HepG2 (cell line): ENCODE data around the gene ZNF584. TPM values are rescaled to one million over a fixed set of nuclear protein-coding genes. Genes with fewer than 3 reads are reported as not detected.

Experiments
- BATF2 ChIP-seq: sonication (generic); formaldehyde crosslinking; IDR thresholded peaks from 2 replicates; pipeline ENCODE4 v1.8.0; 2022; ENCODE audit warnings: mild to moderate bottlenecking, missing genetic modification reagents, moderate library complexity
- ELF1 ChIP-seq: sonication (generic); formaldehyde crosslinking; IDR thresholded peaks from 2 replicates; pipeline ENCODE4 v1.4.0; 2020; ENCODE audit warnings: missing genetic modification reagents
- FOXM1 ChIP-seq: sonication (generic); formaldehyde crosslinking; IDR thresholded peaks from 2 replicates; pipeline ENCODE4 v1.5.0; 2020; ENCODE audit warnings: missing genetic modification reagents
- FOXO1 ChIP-seq: sonication (generic); formaldehyde crosslinking; IDR thresholded peaks from 2 replicates; pipeline ENCODE4 v1.4.0; 2020; ENCODE audit warnings: missing genetic modification reagents
- KLF9 ChIP-seq: IDR thresholded peaks from 2 replicates; pipeline ENCODE4 v1.6.1; 2016; ENCODE audit warnings: low read depth
- MBNL3 ChIP-seq: fragments of 250-450 bp; sonication (Bioruptor Pico); conservative IDR thresholded peaks from 2 replicates; pipeline ENCODE4 v1.8.0; 2022; ENCODE audit warnings: mild to moderate bottlenecking, inconsistent platforms
- MXI1 ChIP-seq: IDR thresholded peaks from 3 replicates; pipeline ENCODE4 v1.6.1; 2012; ENCODE audit warnings: low read depth, low read length, inconsistent platforms, borderline replicate concordance
- NR2F2 ChIP-seq: IDR thresholded peaks from 2 replicates; pipeline ENCODE4 v1.6.1; 2012; ENCODE audit warnings: low read depth, inconsistent platforms, borderline replicate concordance
- REPIN1 ChIP-seq: sonication (generic); formaldehyde crosslinking; IDR thresholded peaks from 2 replicates; pipeline ENCODE4 v1.8.0; 2022; ENCODE audit warnings: missing genetic modification reagents, low read depth, mild to moderate bottlenecking, borderline replicate concordance
- SYNCRIP ChIP-seq: fragments of 200-400 bp; formaldehyde crosslinking; IDR thresholded peaks from 2 replicates; pipeline ENCODE4 v1.6.1; 2018; ENCODE audit warnings: mild to moderate bottlenecking, low read depth, low read length; ENCODE audit not compliant: insufficient read depth
- TAF15 ChIP-seq: fragments of 200-400 bp; formaldehyde crosslinking; IDR thresholded peaks from one replicate; pipeline ENCODE4 v1.6.1; 2018; ENCODE audit warnings: mild to moderate bottlenecking, low read depth, low read length; ENCODE audit not compliant: poor library complexity, severe bottlenecking
- ZFP82 ChIP-seq: sonication (generic); formaldehyde crosslinking; IDR thresholded peaks from 2 replicates; pipeline ENCODE4 v1.5.1; 2020; ENCODE audit warnings: mild to moderate bottlenecking, missing genetic modification reagents, borderline replicate concordance
- ZGPAT ChIP-seq: IDR thresholded peaks from 2 replicates; pipeline ENCODE4 v1.6.1; 2016; ENCODE audit warnings: mild to moderate bottlenecking
- ZNF205 ChIP-seq: IDR thresholded peaks from 2 replicates; pipeline ENCODE4 v1.6.1; 2018; ENCODE audit warnings: missing biosample characterization, missing genetic modification reagents
- ZNF296 ChIP-seq: sonication (generic); formaldehyde crosslinking; conservative IDR thresholded peaks from 2 replicates; pipeline ENCODE4 v1.5.0; 2020; ENCODE audit warnings: mild to moderate bottlenecking, missing genetic modification reagents
- ZNF367 ChIP-seq: sonication (generic); formaldehyde crosslinking; IDR thresholded peaks from 2 replicates; pipeline ENCODE4 v1.4.0; 2020; ENCODE audit warnings: missing genetic modification reagents, borderline replicate concordance
- ZNF782 ChIP-seq: sonication (generic); formaldehyde crosslinking; IDR thresholded peaks from 2 replicates; pipeline ENCODE4 v1.4.0; 2020; ENCODE audit warnings: missing genetic modification reagents, mild to moderate bottlenecking, borderline replicate concordance
- polyA plus RNA-seq, 8 experiments: library from polyadenylated mRNA; depleted of rRNA in 3 of 8; stranded (reverse) in 7 of 8; unstranded in 1 of 8; fragments of >200 nt; fragmentation: Illumina TruSeq in 4 of 8; extraction: Trizol in 4 of 8; gene quantifications; 2 replicates each; pipeline versions ENCODE4 v1.2.1 to v1.2.3, GENCODE V29; 2011 to 2016; ENCODE audit warnings: low read depth in 4 of 8, missing spikeins in 1 of 8, mixed read lengths in 1 of 8; ENCODE audit not compliant: insufficient read depth in 1 of 8
- total RNA-seq, 5 experiments: library from RNA; depleted of rRNA; stranded (reverse); fragments of >200 nt; fragmentation: Illumina TruSeq; extraction: Trizol; gene quantifications; 2 replicates each; pipeline ENCODE4 v1.2.3, GENCODE V29; 2016; ENCODE audit warnings: low read depth in 1 of 5
- TF ChIP-seq, protein P1 (sequence below): sonication (generic); formaldehyde crosslinking; IDR thresholded peaks from 2 replicates; pipeline ENCODE4 v1.4.0; 2020; ENCODE audit warnings: missing genetic modification reagents
- TF ChIP-seq, protein P2 (sequence below): IDR thresholded peaks from 2 replicates; pipeline ENCODE4 v1.6.1; 2012; ENCODE audit warnings: low read length, improper control_type of control experiment
- TF ChIP-seq, protein P3 (sequence below): IDR thresholded peaks from 2 replicates; pipeline ENCODE4 v1.6.1; 2018; ENCODE audit warnings: missing genetic modification reagents, mild to moderate bottlenecking, missing compliant biosample characterization

The ZNF584 gene
- total and polyA plus RNA-seq, 2 of the 13 experiments (the other 11 are each of a cell fraction or from before 2014, with no cell fraction given) = 2.4 to 7.0 TPM

DNA sequence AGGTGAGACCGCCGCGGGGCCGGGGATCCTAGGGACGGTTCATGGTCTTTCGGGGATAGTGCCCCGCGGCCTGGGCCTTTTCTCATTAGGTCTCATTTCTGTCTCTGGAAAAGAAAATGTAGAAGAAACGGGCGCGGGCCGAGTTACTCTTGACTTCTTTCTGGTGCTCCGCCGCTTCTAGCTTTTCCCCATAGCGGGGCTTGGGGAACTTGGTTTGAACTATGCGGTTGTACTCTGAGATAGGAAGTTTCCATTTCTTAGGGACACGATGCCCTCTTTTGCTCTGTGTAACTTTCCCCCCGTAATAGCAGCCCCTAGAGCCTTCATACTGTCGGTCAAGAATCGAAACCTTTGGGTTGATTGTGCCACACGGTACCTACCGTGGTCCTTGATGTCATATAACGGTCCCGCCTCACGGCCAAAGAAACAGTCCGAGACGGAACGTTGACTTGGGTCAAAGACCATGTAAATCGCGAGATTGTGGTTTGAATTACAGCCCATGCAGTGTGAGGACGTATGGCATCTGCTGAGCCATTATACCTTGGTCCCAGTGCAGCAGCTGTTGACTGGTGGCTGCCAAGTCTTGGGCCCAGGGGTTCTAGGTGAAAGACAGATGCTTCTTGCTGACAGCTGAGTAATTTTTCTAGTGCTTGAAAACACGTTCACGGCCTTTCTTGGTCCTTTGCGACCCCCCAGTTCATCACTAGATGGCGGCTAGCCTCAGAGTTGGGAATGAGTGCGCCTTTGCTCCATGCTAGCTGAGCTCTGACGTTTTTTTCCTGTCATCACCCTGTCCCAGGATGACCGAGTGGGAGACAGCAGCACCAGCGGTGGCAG, 20.9 kb upstream of the ZNF584 start (continued):
- TF ChIP-seq, protein P1, sequence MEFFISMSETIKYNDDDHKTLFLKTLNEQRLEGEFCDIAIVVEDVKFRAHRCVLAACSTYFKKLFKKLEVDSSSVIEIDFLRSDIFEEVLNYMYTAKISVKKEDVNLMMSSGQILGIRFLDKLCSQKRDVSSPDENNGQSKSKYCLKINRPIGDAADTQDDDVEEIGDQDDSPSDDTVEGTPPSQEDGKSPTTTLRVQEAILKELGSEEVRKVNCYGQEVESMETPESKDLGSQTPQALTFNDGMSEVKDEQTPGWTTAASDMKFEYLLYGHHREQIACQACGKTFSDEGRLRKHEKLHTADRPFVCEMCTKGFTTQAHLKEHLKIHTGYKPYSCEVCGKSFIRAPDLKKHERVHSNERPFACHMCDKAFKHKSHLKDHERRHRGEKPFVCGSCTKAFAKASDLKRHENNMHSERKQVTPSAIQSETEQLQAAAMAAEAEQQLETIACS (CRISPR knock-in tag) = 0 out of 2 replicates have a peak, but pooled peaks have one; percentile 7
- TF ChIP-seq ELF1 (0 out of 2 replicates have a peak, but pooled peaks have one; percentile 11), FOXM1 (CRISPR knock-in tag) (no peak), FOXO1 (CRISPR knock-in tag) (no peak), BATF2 (no peak), ZNF782 (CRISPR knock-in tag) (no peak), KLF9 (CRISPR knock-in tag) (no peak), ZFP82 (CRISPR knock-in tag) (no peak), ZNF367 (CRISPR knock-in tag) (no peak), NR2F2 (no peak), TAF15 (peak; percentile 3), MBNL3 (no peak), REPIN1 (CRISPR knock-in tag) (0 out of 2 replicates have a peak, but pooled peaks have one; percentile 5), ZNF296 (no peak), ZNF205 (CRISPR knock-in tag) (no peak), SYNCRIP (no peak), ZGPAT (CRISPR knock-in tag) (no peak; the same call in 1 of the 2 replicates), MXI1 (no peak)
- TF ChIP-seq, protein P2, sequence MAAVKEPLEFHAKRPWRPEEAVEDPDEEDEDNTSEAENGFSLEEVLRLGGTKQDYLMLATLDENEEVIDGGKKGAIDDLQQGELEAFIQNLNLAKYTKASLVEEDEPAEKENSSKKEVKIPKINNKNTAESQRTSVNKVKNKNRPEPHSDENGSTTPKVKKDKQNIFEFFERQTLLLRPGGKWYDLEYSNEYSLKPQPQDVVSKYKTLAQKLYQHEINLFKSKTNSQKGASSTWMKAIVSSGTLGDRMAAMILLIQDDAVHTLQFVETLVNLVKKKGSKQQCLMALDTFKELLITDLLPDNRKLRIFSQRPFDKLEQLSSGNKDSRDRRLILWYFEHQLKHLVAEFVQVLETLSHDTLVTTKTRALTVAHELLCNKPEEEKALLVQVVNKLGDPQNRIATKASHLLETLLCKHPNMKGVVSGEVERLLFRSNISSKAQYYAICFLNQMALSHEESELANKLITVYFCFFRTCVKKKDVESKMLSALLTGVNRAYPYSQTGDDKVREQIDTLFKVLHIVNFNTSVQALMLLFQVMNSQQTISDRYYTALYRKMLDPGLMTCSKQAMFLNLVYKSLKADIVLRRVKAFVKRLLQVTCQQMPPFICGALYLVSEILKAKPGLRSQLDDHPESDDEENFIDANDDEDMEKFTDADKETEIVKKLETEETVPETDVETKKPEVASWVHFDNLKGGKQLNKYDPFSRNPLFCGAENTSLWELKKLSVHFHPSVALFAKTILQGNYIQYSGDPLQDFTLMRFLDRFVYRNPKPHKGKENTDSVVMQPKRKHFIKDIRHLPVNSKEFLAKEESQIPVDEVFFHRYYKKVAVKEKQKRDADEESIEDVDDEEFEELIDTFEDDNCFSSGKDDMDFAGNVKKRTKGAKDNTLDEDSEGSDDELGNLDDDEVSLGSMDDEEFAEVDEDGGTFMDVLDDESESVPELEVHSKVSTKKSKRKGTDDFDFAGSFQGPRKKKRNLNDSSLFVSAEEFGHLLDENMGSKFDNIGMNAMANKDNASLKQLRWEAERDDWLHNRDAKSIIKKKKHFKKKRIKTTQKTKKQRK = no peak
- TF ChIP-seq, protein P3, sequence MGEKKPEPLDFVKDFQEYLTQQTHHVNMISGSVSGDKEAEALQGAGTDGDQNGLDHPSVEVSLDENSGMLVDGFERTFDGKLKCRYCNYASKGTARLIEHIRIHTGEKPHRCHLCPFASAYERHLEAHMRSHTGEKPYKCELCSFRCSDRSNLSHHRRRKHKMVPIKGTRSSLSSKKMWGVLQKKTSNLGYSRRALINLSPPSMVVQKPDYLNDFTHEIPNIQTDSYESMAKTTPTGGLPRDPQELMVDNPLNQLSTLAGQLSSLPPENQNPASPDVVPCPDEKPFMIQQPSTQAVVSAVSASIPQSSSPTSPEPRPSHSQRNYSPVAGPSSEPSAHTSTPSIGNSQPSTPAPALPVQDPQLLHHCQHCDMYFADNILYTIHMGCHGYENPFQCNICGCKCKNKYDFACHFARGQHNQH (CRISPR knock-in tag) = no peak
